Measurements from ENCODE around the gene PYHIN1.

- TF ChIP-seq CTCF (IDR thresholded peaks at IDR 0.05) (no peak), EP300 (IDR thresholded peaks at IDR 0.05) (no peak), POLR2A (IDR thresholded peaks at IDR 0.05) (no peak)
These were observed 37.7 kb upstream of the PYHIN1 start for GRCh38 chr1:158893654-158894053.
